Measurements from ENCODE around the gene BANF2.

- no peak for TF ChIP-seq CTCF (IDR thresholded peaks at IDR 0.05)
- no peak for TF ChIP-seq POLR2A (IDR thresholded peaks at IDR 0.05)
Measured at GRCh38 chr20:17743677-17744076, 43.9 kb downstream of the BANF2 start.

Measured in prostate gland (tissue), 2 donors.